ENCODE results near the gene ENAM.

ENAM gene, protein sequence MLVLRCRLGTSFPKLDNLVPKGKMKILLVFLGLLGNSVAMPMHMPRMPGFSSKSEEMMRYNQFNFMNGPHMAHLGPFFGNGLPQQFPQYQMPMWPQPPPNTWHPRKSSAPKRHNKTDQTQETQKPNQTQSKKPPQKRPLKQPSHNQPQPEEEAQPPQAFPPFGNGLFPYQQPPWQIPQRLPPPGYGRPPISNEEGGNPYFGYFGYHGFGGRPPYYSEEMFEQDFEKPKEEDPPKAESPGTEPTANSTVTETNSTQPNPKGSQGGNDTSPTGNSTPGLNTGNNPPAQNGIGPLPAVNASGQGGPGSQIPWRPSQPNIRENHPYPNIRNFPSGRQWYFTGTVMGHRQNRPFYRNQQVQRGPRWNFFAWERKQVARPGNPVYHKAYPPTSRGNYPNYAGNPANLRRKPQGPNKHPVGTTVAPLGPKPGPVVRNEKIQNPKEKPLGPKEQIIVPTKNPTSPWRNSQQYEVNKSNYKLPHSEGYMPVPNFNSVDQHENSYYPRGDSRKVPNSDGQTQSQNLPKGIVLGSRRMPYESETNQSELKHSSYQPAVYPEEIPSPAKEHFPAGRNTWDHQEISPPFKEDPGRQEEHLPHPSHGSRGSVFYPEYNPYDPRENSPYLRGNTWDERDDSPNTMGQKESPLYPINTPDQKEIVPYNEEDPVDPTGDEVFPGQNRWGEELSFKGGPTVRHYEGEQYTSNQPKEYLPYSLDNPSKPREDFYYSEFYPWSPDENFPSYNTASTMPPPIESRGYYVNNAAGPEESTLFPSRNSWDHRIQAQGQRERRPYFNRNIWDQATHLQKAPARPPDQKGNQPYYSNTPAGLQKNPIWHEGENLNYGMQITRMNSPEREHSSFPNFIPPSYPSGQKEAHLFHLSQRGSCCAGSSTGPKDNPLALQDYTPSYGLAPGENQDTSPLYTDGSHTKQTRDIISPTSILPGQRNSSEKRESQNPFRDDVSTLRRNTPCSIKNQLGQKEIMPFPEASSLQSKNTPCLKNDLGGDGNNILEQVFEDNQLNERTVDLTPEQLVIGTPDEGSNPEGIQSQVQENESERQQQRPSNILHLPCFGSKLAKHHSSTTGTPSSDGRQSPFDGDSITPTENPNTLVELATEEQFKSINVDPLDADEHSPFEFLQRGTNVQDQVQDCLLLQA

DNA sequence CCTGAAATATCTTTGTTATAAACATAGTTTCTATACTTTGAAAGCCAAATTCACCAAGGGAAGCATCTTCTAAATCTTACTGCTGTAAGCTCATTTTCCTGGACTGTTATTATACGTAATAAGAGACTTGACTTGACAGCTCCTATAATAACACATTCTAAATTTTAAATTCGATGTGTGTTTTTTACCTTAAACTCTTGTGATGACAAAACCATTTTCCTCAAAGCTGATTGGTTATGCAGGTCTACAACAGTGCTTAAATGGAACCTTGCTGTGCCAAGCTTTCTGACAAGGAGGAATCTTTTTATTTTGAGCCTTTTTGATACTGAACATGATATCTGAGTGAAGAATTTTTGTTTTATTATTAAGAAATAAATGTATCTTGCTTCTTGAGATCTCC is at the start of gene ENAM:
Gene ENAM, plus strand, starts transcription at position 301 of the 400 bp plus-strand sequence. CDS start 757 bp downstream, outside the sequence.
- DNase-seq (ENCODE audit: low spot score): no peak

DNA sequence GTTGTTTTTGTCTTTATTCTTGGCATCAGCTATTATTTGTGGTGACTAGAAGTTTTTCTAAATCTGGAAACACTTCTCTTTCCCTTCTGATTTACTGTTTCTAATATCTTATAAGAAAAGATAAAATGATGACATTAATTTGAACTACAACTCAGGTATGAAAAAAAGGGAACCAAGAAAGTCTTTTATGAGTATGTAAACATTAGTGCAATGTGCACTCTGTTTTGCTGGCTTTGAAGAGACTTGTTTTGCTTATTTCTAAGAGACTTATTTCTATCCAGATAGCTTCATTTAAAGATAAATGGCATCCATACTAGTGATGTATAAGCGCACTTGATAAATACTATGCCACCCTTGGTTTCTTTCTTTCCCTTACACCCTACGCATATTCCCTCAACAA is 46.6 kb upstream of the ENAM start:
- no peak for DNase-seq (ENCODE audit: low spot score)

DNA sequence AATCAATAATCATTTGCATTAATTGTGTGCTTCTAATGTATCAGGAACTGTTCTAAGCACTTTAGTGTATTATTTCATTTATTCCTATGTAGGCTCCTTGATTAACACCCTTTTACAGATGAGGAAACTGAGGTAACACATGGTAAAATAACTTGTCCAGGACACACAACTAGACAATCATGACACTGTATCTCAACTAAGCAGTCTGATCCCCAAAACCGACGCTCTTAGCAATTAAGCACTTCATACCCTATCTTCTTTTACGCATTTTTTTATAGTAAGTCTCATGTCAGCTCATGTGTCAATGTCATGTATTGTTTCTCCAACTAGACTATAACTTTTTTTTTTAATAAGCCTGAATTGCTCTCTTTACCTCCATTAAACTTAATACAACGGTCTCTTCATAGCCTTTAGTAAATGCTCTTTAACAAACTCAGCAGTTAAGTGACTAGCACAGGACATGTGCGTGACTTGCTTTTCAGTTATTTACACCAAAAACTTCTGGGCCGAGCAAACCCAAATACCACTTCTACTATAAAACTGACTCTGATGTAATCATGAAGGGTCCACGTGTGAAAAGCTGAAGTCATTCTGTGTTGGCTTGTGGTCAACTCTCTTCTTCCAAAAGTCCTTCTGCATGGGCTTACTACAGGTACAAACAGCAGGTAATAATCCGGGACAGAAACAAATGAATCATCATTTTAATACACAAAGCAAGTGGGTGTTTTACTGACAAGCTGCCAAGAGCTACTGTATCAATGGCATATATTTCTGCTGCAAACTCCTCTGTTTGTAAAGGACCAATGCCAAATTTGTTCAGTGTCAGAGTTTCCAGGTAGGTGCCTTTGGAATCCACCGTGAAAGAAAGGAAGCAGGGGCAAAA is 44.4 kb upstream of the ENAM start:
- peak; percentile 14 for DNase-seq (ENCODE audit: low spot score)

DNA sequence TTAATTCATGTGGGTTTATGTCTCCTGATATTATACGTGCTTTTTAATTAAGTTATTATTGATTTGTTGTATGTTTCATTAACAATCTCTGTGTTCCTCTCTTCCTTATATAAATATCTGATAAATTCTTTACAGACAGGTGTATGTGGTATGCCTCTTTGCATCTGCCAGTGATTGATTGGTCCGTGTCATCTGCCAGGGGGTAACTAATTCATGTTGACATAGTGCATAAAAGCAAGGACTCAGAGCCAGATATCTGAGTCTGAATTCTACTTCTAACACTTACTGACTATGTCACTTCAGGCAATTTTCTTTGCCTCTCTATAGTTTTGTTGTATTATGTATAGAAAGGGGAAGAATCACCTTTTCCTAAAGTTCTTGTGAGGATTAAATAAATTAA is 41.7 kb upstream of the ENAM start:
- DNase-seq (ENCODE audit: low spot score): no peak

DNA sequence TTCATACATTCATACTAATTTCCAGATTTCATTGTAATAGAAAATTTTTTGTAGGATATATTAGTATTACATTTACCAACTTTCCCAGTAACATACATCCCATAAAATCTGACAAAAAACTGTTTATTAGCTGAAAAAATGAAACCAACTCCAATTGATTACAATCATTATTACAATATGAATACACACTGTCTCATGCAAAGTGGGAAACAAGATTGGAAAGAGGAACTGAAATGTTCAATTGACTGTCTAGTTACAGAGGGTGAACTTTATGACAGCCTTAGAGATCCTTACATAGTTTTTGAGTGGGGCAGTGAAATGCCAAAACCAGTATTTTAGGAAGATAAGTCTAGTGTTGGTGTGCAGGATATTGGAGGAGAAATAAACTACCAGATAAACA is 38.8 kb upstream of the ENAM start:
- no peak for DNase-seq (ENCODE audit: low spot score)

DNA sequence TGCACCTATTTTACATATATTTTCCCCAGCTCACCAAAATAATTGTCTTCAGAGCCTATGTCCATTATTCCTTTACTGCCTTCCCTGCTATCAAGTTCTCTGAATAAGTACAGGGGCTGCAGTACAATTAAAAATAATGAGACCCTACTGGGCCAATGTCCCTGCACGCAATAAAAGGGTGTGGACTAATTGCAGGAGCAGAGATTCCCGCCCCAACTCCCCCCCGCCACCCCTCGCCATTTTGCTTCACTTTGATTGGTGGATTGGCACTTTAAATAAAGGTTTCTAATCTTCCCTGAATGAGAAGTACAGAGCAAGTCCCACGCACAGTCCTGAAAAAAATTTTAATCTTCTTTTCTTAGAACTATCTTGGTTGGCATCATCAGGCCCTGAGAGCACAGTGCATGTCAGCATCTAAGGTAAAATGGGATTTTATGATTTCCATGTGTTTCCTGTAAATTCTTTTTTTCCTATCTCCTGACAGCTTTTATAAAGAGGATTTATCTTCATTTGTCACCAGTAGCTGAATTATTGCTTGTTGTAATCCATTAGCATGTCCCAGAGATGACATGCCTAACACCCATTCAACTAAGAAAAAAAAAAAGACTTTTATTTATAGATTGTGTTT is 36.5 kb upstream of the ENAM start, which contains the start of gene AMBN:
Gene AMBN, plus strand, starts transcription at position 302 of the 628 bp plus-strand sequence. Its CDS starts 103 bp downstream, at position 405.
- DNase-seq (ENCODE audit: low spot score): no peak

DNA sequence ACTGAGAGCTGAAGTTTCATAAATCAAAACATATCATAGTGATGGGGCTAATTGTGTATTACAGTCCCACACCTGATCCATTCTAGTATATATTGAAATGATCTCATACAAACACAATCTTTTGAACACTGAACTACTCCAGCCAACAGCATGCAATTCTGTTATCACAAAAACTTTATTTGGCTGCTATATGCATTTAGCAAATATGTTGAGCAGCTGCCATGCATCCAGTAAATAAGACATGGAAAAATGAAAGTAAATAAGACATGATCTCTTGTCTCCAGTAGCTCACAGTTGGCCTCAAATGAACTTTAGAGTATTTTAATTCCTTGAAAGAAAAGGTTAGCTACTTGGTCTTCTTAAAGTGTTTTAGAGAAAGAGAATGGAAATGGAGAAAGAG is 34.3 kb upstream of the ENAM start:
- DNase-seq (ENCODE audit: low spot score): no peak

DNA sequence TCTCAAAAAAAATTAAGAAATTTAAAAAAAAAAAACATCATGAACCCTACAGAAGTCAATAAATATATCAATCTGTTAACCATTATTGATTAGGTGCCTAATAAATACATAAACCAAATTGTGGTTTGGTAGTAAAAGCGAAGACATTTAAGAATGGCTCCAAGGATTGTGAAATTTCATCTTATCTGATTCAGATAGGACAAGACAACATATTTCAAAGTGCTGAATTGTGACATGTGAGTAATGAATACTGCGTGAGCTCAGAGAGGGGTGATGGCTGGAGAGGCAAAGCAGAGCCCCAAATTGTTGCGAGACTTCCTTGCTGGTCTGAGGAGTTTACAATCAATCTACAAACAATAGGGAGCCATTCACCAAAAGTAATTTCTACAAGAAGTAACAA is 28.2 kb upstream of the ENAM start:
- DNase-seq (ENCODE audit: low spot score): no peak

DNA sequence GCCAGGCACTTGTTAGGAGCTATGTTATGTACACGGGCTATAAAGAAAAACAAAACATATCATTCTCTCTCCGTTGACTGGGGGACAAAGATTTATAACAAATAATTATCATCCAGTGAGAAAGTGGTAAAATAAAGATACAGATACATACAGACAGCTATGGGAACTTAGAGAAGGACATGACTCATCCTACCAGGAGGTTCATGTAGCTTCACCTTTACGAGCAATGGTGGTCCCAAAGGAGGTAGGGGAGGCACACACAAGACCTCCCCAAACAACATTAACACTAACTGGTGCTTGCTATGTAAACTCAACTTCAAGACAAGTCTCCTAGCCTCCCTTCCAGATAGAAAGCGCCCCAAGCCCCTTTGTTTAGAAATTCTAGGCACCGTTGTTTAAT is 27.6 kb upstream of the ENAM start:
- DNase-seq (ENCODE audit: low spot score): no peak

DNA sequence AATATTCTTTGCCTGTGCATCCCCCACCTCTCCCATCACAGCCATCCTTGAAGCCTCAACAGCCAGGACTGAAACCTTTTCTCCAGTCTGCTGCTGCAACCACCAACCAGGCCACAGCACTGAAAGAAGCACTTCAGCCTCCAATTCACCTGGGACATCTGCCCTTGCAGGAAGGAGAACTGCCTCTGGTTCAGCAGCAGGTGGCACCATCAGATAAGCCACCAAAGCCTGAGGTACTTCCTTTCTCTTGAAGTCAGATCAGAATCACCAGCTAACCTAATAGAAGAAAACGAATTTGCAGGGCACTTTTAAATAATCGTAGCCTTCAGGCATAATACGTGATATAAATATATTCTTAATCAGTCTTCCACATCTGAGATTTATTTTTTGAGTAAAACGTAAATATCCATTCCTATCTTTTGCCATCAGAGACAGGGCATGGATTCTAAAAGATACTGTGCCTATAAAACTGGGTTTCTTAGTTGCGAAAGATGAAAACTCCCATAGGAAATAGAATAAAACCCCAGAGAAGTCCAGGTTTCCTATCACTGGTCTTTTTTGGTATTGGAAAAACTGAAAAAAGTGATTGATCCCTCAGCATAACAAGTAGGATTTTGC is 27.0 kb upstream of the ENAM start:
- DNase-seq (ENCODE audit: low spot score): peak; percentile 56

DNA sequence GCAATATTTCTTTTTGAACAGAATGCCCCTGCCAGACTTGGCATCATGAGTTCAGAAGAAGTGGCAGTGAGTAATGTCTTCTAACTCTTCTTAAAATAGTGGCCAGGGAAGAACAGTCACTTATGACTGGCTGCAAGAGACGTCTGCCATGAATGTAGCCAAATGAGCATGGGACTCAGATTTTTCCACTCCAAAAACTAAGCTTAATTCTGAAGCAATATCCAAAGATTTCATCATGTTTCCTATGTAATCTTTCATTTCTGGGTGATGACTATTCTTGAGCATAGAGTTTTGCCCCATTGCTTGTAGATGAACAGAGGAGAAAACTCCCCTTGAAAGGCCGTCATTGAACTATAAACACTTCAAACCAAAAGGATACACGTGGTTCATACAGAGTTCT is 24.7 kb upstream of the ENAM start:
- DNase-seq (ENCODE audit: low spot score): no peak

DNA sequence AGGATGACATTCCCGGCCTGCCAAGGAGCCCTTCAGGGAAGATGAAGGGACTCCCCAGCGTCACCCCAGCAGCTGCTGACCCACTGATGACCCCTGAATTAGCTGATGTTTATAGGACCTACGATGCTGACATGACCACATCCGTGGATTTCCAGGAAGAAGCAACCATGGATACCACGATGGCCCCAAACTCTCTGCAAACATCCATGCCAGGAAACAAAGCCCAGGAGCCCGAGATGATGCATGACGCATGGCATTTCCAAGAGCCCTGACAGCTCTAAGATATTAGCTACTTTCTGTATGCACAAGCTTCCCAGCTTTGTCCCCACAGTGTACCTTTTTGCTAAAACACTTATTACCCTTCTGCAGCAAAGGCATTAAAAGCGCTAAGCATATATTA is 22.1 kb upstream of the ENAM start:
- DNase-seq (ENCODE audit: low spot score): no peak

DNA sequence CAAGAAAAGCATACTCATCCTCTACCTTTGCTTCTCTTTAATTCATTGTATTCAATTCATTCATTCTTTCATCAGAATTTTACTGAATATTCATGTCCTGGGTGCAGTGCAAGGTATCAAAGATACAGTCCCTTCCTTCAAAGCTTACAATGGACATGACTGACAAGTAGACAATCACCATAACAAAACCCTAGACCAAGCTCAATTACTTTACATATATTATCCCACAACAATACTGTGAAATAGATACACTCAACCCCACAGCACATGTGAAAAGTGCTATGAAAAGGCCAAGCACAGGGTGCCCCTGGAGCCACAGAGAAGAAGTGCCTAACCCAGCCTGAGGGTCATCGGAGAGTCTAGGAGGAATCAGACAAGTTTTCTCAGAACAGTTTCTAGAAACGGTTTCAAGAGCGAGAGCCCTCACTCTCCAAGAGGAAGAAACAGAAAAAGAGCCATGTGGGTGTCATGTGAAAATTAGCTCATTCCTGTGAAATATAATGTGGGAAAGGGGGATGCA is 21.1 kb upstream of the ENAM start:
- DNase-seq (ENCODE audit: low spot score): no peak

DNA sequence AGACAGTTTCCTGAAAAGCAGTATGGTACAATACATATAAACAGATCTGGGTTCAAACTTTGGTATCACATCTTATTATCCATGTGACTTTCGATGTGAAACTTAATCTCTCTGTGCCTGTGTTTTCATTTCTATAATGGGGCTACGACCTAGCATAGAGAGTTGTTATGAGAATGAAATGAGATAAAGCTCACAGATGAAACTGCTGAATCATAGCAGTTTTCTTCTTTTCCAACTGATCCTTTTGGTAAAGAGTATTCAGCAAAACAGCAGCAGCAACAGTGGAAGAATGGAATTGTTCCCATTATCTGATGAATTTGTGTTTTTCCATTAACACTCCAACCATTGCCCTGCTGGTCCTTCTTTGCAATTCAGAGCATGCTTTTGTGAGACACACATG is 20.2 kb upstream of the ENAM start:
- DNase-seq (ENCODE audit: low spot score): no peak

DNA sequence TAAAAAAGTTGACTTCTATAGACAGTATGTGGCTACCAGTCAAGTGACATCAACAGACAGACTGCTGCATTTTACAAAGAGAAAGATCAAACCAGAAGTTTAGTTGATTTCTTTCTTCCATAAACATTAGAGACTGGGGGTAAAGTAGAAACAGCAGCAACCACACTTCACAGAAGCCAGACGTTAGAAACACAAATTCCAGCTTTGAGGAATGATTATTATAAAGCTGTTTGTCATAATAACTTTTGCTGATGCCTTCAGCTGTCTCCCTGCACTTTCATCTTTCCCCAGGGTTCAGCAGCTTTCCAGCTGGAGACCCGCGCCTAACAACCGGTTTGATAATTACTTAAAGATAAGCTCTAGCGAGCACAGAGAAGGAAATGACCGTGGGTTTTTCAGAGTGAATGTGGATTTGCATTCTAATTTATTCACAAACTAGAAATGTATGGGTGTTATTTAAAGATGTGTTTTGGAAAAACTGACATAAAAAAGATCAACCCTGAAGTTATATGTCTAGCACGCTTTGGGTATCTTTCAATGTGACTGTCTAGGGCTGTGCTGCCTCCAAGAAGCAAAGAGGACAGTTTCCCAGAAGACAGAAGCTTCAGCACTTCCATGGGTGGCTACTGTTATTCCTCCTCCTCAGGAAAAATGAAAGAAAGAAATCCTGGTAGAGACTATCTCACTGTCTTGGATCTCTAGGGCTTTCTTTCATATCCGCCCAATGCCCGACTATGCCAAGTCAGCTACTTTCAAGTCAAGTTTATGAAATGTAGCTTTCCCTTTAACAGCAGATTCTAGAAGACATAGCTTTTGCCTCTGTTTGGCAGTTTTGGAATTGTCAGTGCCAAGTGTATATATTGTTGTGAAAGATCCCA is 15.0 kb upstream of the ENAM start:
- no peak for DNase-seq (ENCODE audit: low spot score)

DNA sequence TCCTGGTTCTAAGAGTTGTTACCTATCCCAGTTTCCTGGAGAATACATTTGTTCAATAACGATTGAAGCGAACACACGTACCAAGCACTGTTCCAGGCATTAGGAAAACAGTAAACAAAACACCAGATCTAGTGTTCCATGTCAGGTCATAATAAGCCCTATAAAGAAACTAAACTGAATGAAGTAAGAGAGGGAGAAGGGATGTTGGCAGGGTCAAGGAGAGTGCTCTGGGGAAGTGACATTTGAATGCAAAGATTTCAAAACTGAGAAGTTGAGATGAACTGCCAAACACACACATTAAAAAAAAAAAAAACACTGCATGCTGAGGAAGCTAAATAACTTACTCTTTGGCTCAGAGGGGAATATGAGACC is 14.4 kb upstream of the ENAM start:
- DNase-seq (ENCODE audit: low spot score): no peak

DNA sequence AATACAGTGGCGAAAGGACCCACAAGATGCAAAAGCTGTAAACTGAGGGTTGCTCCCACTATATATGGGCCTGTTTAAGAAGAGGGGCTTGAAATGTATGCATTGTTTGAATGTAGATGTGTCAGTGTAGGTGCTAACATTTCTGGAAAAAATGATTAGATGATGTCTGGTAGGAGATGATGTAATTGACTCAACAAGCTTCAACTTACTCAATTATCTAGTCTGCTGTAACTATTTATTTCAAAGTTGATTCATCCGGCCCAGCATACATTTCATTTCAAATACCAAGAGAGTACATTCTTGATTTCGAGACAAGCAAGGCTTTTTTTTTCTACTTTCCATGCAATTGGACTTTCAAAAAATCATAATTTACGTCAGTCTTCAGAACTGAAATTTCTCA is 9.3 kb upstream of the ENAM start:
- no peak for DNase-seq (ENCODE audit: low spot score)

DNA sequence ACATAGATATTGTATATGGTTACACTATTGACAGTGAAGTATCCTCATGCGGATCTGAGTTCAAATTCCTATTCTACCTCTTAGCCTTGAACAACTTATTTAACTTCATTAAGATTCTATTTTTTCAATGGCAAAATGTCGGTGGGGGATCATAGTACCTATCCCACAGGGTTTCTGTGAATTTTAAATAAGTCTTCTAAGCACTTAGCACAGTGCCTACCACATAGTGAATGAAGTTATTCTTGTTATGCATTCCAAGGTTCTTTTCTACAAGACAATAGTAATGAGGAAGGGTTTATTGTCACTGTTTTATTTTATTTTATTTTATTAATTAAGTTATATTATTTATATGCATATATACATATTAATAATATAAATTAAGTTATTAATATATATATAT is 8.8 kb upstream of the ENAM start:
- DNase-seq (ENCODE audit: low spot score): no peak

DNA sequence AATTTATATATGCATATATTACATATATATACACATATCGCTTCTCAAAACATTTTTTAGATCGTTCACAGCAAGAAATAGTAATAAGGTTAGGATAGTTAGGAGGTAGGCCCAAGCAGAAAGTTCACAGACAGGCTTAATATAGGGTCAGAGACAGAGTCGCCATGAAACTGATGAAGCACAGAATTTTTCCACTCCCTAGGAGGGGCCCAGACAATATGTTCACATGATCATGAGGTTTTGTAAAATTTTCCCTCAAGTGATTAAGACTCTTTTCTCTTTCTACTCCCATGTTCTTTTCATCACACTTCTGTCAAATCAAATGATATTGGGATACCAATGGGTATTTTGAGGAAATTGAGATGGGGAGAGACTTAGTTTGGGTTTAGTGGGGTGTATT is 5.2 kb upstream of the ENAM start:
- no peak for DNase-seq (ENCODE audit: low spot score)

Data from iPS-NIHi11 (cell line).